Astrocyte of the spinal cord (primary cell): Measurements from ENCODE around the gene COL28A1.

ENCODE experiments used
- DNase-seq: peaks from one replicate; pipeline ENCODE4 v3.0.0; 2011; ENCODE audit warnings: low read depth, low spot score
- H3K4me3 ChIP-seq: 2 replicates; pipeline ENCODE4 v1.5.1; 2011; ENCODE audit warnings: low read depth, mild to moderate bottlenecking, low read length, moderate library complexity
- in situ Hi-C: cut with HindIII; loops from 2 replicates; pipeline ENCODE4 v1.10.0; 2017; ENCODE audit warnings: low sequenced_read_pairs
- TF ChIP-seq, protein P1 (sequence below): IDR thresholded peaks from 2 replicates; pipeline ENCODE4 v1.5.1; 2012; ENCODE audit warnings: low read depth, mild to moderate bottlenecking, low read length, inconsistent platforms

The COL28A1 gene

DNA sequence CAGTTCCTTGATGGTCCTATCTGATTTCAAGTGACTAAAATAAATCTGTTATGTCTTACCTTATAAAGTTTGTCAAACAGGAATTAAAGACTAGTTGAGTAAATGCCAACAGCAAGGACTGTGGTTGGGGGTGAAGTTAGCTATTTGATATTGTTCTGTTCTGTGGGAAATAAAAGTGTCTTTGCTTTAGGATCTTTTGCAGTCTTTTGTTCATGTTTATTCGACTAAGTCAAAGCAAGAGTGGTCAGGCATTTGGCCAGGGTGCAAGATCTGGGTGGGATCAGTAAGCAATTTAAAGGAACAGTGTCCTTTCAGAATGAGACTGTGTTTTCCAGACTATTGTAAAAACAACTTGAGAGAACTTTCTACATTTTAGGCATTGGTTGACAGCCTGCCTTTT lies at the start of gene COL28A1:
COL28A1 (minus strand) TSS at position 183 of the 400 bp plus-strand sequence. CDS start 2,998 bp downstream, outside the sequence.
- in situ Hi-C loops = no loop called here
- DNase-seq = no peak
- TF ChIP-seq, protein P1, sequence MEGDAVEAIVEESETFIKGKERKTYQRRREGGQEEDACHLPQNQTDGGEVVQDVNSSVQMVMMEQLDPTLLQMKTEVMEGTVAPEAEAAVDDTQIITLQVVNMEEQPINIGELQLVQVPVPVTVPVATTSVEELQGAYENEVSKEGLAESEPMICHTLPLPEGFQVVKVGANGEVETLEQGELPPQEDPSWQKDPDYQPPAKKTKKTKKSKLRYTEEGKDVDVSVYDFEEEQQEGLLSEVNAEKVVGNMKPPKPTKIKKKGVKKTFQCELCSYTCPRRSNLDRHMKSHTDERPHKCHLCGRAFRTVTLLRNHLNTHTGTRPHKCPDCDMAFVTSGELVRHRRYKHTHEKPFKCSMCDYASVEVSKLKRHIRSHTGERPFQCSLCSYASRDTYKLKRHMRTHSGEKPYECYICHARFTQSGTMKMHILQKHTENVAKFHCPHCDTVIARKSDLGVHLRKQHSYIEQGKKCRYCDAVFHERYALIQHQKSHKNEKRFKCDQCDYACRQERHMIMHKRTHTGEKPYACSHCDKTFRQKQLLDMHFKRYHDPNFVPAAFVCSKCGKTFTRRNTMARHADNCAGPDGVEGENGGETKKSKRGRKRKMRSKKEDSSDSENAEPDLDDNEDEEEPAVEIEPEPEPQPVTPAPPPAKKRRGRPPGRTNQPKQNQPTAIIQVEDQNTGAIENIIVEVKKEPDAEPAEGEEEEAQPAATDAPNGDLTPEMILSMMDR = no peak
- H3K4me3 ChIP-seq = no peak within 1 kb of the TSS

- DNase-seq = no peak
- no peak overlapping the region for H3K4me3 ChIP-seq
- in situ Hi-C loops = no loop called here
- TF ChIP-seq, protein P1 = no peak
Observed at GRCh38 chr7:7584653-7585052, 49.0 kb upstream of the COL28A1 start.

DNA sequence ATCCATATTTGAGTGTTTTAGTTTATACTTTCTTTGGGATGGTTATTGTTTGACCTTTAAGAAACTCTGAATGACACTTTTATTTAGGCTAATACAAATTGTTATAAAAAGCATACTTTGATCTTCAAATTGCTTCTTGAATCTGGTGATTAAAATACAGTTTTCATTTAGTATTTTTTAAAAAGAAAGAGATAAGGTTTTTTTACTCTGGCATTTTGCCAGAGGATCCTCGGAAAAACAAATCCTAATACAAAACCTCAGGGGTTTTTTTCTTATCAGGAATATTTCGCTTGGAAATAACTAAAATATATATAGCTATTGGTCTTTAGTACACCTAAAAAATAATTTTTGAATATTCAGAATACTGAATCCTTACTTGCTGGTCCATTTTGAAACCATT lies 48.1 kb upstream of the COL28A1 start:
- H3K4me3 ChIP-seq = no peak overlapping the region
- TF ChIP-seq, protein P1 = no peak
- DNase-seq = no peak
- in situ Hi-C loops = no loop called here

- no peak for DNase-seq
- H3K4me3 ChIP-seq = no peak overlapping the region
- in situ Hi-C loops = no loop called here
- TF ChIP-seq, protein P1 = no peak
Observed at GRCh38 chr7:7582596-7582995, 46.9 kb upstream of the COL28A1 start.

GRCh38 chr7:7581531-7582179 lies 46.0 kb upstream of the COL28A1 start:
- in situ Hi-C loops = no loop called here
- TF ChIP-seq, protein P1 = no peak
- no peak for DNase-seq
- no peak overlapping the region for H3K4me3 ChIP-seq

GRCh38 chr7:7579638-7580037 lies 44.0 kb upstream of the COL28A1 start:
- no peak for DNase-seq
- H3K4me3 ChIP-seq = no peak overlapping the region
- TF ChIP-seq, protein P1 = no peak
- in situ Hi-C loops = no loop called here

GRCh38 chr7:7577888-7578287 lies 42.2 kb upstream of the COL28A1 start:
- in situ Hi-C loops = no loop called here
- no peak for DNase-seq
- H3K4me3 ChIP-seq = no peak overlapping the region
- TF ChIP-seq, protein P1 = no peak
